ENCODE measurements around the gene SERPINI1.

Gene SERPINI1

GRCh38 chr3:167843886-167844285 is 108.4 kb downstream of the SERPINI1 start:
- Mint-ChIP-seq H3K9me3 (no peaks in the 10 kb centered on the region), H3K4me3 (no peak overlapping the region), H3K27me3 (peaks cover 4% of the 10 kb centered on the region)

GRCh38 chr3:167844528-167844927 is 109.0 kb downstream of the SERPINI1 start:
- no peak overlapping the region for H3K4me3 Mint-ChIP-seq
- peaks cover 4% of the 10 kb centered on the region for H3K27me3 Mint-ChIP-seq
- no peaks in the 10 kb centered on the region for H3K9me3 Mint-ChIP-seq
- H3K36me3 Mint-ChIP-seq = no peaks in the 10 kb centered on the region
- H3K4me1 Mint-ChIP-seq = peaks cover 5% of the 10 kb centered on the region
- H3K27ac Mint-ChIP-seq = no peak overlapping the region

More at GRCh38 chr3:167843886-167844285, 108.4 kb downstream of the SERPINI1 start:
- Mint-ChIP-seq H3K27ac (no peak overlapping the region), H3K36me3 (no peaks in the 10 kb centered on the region), H3K4me1 (peaks cover 5% of the 10 kb centered on the region)

- H3K27me3 Mint-ChIP-seq = peaks cover 4% of the 10 kb centered on the region
- H3K4me3 Mint-ChIP-seq = no peak overlapping the region
- no peaks in the 10 kb centered on the region for H3K36me3 Mint-ChIP-seq
- H3K4me1 Mint-ChIP-seq = no peaks in the 10 kb centered on the region
- no peaks in the 10 kb centered on the region for H3K9me3 Mint-ChIP-seq
- no peak overlapping the region for H3K27ac Mint-ChIP-seq
Measured at GRCh38 chr3:167851171-167851570, 115.7 kb downstream of the SERPINI1 start.

GRCh38 chr3:167851749-167852148 is 116.2 kb downstream of the SERPINI1 start:
- Mint-ChIP-seq H3K36me3 (no peaks in the 10 kb centered on the region), H3K4me1 (no peaks in the 10 kb centered on the region), H3K27me3 (peaks cover 4% of the 10 kb centered on the region), H3K4me3 (no peak overlapping the region), H3K9me3 (no peaks in the 10 kb centered on the region), H3K27ac (no peak overlapping the region)

- Mint-ChIP-seq H3K36me3 (no peaks in the 10 kb centered on the region), H3K4me1 (no peaks in the 10 kb centered on the region), H3K27ac (no peak overlapping the region), H3K27me3 (peaks cover 4% of the 10 kb centered on the region), H3K9me3 (no peaks in the 10 kb centered on the region), H3K4me3 (no peak overlapping the region)
Measured at GRCh38 chr3:167852216-167852615, 116.7 kb downstream of the SERPINI1 start.

- no peaks in the 10 kb centered on the region for H3K9me3 Mint-ChIP-seq
- H3K4me1 Mint-ChIP-seq = no peaks in the 10 kb centered on the region
- no peaks in the 10 kb centered on the region for H3K36me3 Mint-ChIP-seq
- H3K27ac Mint-ChIP-seq = no peak overlapping the region
- H3K4me3 Mint-ChIP-seq = no peak overlapping the region
- no peaks in the 10 kb centered on the region for H3K27me3 Mint-ChIP-seq
Measured at GRCh38 chr3:167854063-167854462, 118.5 kb downstream of the SERPINI1 start.

- H3K36me3 Mint-ChIP-seq = no peaks in the 10 kb centered on the region
- H3K27ac Mint-ChIP-seq = no peak overlapping the region
- no peaks in the 10 kb centered on the region for H3K27me3 Mint-ChIP-seq
- no peak overlapping the region for H3K4me3 Mint-ChIP-seq
- no peaks in the 10 kb centered on the region for H3K9me3 Mint-ChIP-seq
- no peaks in the 10 kb centered on the region for H3K4me1 Mint-ChIP-seq
Measured at GRCh38 chr3:167854846-167855245, 119.3 kb downstream of the SERPINI1 start.

- Mint-ChIP-seq H3K27ac (no peak overlapping the region), H3K27me3 (no peaks in the 10 kb centered on the region), H3K4me1 (no peaks in the 10 kb centered on the region), H3K9me3 (no peaks in the 10 kb centered on the region), H3K4me3 (no peak overlapping the region), H3K36me3 (no peaks in the 10 kb centered on the region)
Measured at GRCh38 chr3:167855306-167855705, 119.8 kb downstream of the SERPINI1 start.

- H3K27ac Mint-ChIP-seq = no peak overlapping the region
- H3K4me1 Mint-ChIP-seq = no peaks in the 10 kb centered on the region
- H3K9me3 Mint-ChIP-seq = no peaks in the 10 kb centered on the region
- no peaks in the 10 kb centered on the region for H3K27me3 Mint-ChIP-seq
- H3K36me3 Mint-ChIP-seq = no peaks in the 10 kb centered on the region
- no peak overlapping the region for H3K4me3 Mint-ChIP-seq
Measured at GRCh38 chr3:167858865-167859264, 123.3 kb downstream of the SERPINI1 start.

GRCh38 chr3:167859610-167860009 is 124.1 kb downstream of the SERPINI1 start:
- Mint-ChIP-seq H3K36me3 (no peaks in the 10 kb centered on the region), H3K4me1 (no peaks in the 10 kb centered on the region), H3K9me3 (no peaks in the 10 kb centered on the region), H3K4me3 (no peak overlapping the region), H3K27me3 (no peaks in the 10 kb centered on the region), H3K27ac (no peak overlapping the region)

GRCh38 chr3:167861649-167862048 is 126.1 kb downstream of the SERPINI1 start:
- no peak overlapping the region for H3K4me3 Mint-ChIP-seq
- H3K27me3 Mint-ChIP-seq = no peaks in the 10 kb centered on the region
- H3K4me1 Mint-ChIP-seq = no peaks in the 10 kb centered on the region
- no peaks in the 10 kb centered on the region for H3K36me3 Mint-ChIP-seq
- no peak overlapping the region for H3K27ac Mint-ChIP-seq
- H3K9me3 Mint-ChIP-seq = no peaks in the 10 kb centered on the region

GRCh38 chr3:167862104-167862730 is 126.7 kb downstream of the SERPINI1 start:
- H3K27ac Mint-ChIP-seq = no peak overlapping the region
- H3K4me1 Mint-ChIP-seq = no peaks in the 10 kb centered on the region
- no peaks in the 10 kb centered on the region for H3K36me3 Mint-ChIP-seq
- no peaks in the 10 kb centered on the region for H3K27me3 Mint-ChIP-seq
- no peaks in the 10 kb centered on the region for H3K9me3 Mint-ChIP-seq
- no peak overlapping the region for H3K4me3 Mint-ChIP-seq

- Mint-ChIP-seq H3K27ac (no peak overlapping the region), H3K4me1 (no peaks in the 10 kb centered on the region), H3K9me3 (no peaks in the 10 kb centered on the region), H3K4me3 (no peak overlapping the region), H3K27me3 (peaks cover 3% of the 10 kb centered on the region), H3K36me3 (no peaks in the 10 kb centered on the region)
Measured at GRCh38 chr3:167863811-167864551, 128.5 kb downstream of the SERPINI1 start.

- H3K27me3 Mint-ChIP-seq = peaks cover 3% of the 10 kb centered on the region
- H3K4me1 Mint-ChIP-seq = no peaks in the 10 kb centered on the region
- no peaks in the 10 kb centered on the region for H3K9me3 Mint-ChIP-seq
- no peaks in the 10 kb centered on the region for H3K36me3 Mint-ChIP-seq
- H3K4me3 Mint-ChIP-seq = no peak overlapping the region
- H3K27ac Mint-ChIP-seq = no peak overlapping the region
Measured at GRCh38 chr3:167864552-167864874, 129.0 kb downstream of the SERPINI1 start.

GRCh38 chr3:167866331-167866730 is 130.8 kb downstream of the SERPINI1 start:
- no peaks in the 10 kb centered on the region for H3K4me1 Mint-ChIP-seq
- no peaks in the 10 kb centered on the region for H3K36me3 Mint-ChIP-seq
- H3K27me3 Mint-ChIP-seq = peaks cover 3% of the 10 kb centered on the region
- H3K9me3 Mint-ChIP-seq = no peaks in the 10 kb centered on the region
- no peak overlapping the region for H3K4me3 Mint-ChIP-seq
- no peak overlapping the region for H3K27ac Mint-ChIP-seq

GRCh38 chr3:167867981-167868380 is 132.5 kb downstream of the SERPINI1 start:
- H3K36me3 Mint-ChIP-seq = no peaks in the 10 kb centered on the region
- no peak overlapping the region for H3K27ac Mint-ChIP-seq
- no peak overlapping the region for H3K4me3 Mint-ChIP-seq
- H3K4me1 Mint-ChIP-seq = no peaks in the 10 kb centered on the region
- H3K27me3 Mint-ChIP-seq = peaks cover 3% of the 10 kb centered on the region
- no peaks in the 10 kb centered on the region for H3K9me3 Mint-ChIP-seq

- H3K36me3 Mint-ChIP-seq = no peaks in the 10 kb centered on the region
- no peaks in the 10 kb centered on the region for H3K9me3 Mint-ChIP-seq
- H3K4me3 Mint-ChIP-seq = no peak overlapping the region
- H3K27me3 Mint-ChIP-seq = peaks cover 5% of the 10 kb centered on the region
- no peaks in the 10 kb centered on the region for H3K4me1 Mint-ChIP-seq
- H3K27ac Mint-ChIP-seq = no peak overlapping the region
Measured at GRCh38 chr3:167870181-167870580, 134.7 kb downstream of the SERPINI1 start.
